Colonic mucosa (tissue), 4 donors: Measurements from ENCODE around the gene EDC3. TPM values are rescaled to one million over a fixed set of nuclear protein-coding genes. Genes with fewer than 3 reads are reported as not detected.
A peak's percentile ranks its signal among the peaks of the same experiment; 100 is the strongest.

Source experiments
- DNase-seq: peaks from one replicate; pipeline ENCODE4 v3.0.0-alpha.2; 2020
- H3K27ac ChIP-seq: fragments of 200-600 bp; one replicate; pipeline ENCODE4 v1.8.0; 2021
- H3K27me3 ChIP-seq: fragments of 200-600 bp; one replicate; pipeline ENCODE4 v1.8.0; 2021
- H3K36me3 ChIP-seq: fragments of 200-600 bp; one replicate; pipeline ENCODE4 v1.8.0; 2021
- H3K4me1 ChIP-seq: fragments of 200-600 bp; one replicate; pipeline ENCODE4 v1.8.0; 2021; ENCODE audit warnings: mild to moderate bottlenecking
- H3K4me3 ChIP-seq: fragments of 200-600 bp; one replicate; pipeline ENCODE4 v1.8.0; 2021
- H3K9ac ChIP-seq, 2 donors: one replicate each; pipeline ENCODE4 v1.7.0; 2013; ENCODE audit warnings: control low read depth in 2 of 2, low read depth in 2 of 2, low read length in 2 of 2
- H3K9me3 ChIP-seq: fragments of 200-600 bp; one replicate; pipeline ENCODE4 v1.8.0; 2021
- CTCF ChIP-seq: fragments of 200-600 bp; IDR thresholded peaks from one replicate; pipeline ENCODE4 v1.8.0; 2022; ENCODE audit warnings: antibody characterized with exemption, mild to moderate bottlenecking
- intact Hi-C: fragments of 100-400 bp; cut with DNase I; formaldehyde crosslinking; loops from one replicate; pipeline ENCODE4 v1.14.1; 2022
- total RNA-seq, 2 donors: library from RNA; stranded (reverse); fragmentation: NEBNext Ultra II Directional in 1 of 2; extraction: Animal tissue kit (Norgen Biotek cat#: 25700) in 1 of 2; gene quantifications; one replicate each; pipeline ENCODE4 v1.2.1, GENCODE V29; 2021
- donor health status: healthy.
- donor health status: DM: no; HTN: no; CAD: no.
- donor health status: DM: no; HTN: no; CAD: no.

Gene EDC3
- total RNA-seq, 2 donors from 2014 or later, result 21.3 to 32.7 TPM

DNA sequence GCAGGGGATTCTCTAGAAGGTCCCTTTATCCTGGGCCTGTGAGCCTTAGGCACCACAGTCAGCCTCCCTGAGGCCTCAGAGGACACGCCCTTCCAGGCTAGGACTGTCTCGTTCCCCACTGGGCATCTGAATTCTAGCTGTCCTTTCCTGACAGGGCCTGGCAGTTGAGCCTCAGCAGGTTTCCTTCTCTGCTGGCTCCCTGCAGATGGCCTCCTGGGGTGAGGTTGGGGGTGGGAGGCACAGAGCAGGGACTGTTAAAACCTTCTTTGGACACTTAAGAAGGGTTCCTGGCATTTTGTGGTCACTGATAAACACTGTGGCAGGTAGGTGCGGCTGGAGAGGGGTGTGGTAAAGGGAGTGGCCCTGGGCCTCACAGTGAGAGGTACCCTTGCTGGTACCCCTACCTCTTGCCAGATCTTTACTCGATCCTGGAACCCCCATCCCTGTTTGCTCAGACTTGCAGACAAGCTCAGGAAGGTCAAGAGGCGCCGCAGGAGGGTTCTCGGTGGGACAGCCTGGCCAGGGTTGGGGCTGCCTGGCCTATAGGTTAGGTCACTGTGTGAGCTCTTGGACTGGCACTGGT is 71.7 kb downstream of the EDC3 start:
- no peak for TF ChIP-seq CTCF
- Histone ChIP-seq H3K36me3 (peaks cover 61% of the 10 kb centered on the region), H3K9ac (no peak overlapping the region), H3K27me3 (no peaks in the 10 kb centered on the region), H3K9me3 (no peaks in the 10 kb centered on the region), H3K4me3 (no peak overlapping the region), H3K27ac (no peak overlapping the region), H3K4me1 (no peaks in the 10 kb centered on the region)
- DNase-seq, result no peak
- intact Hi-C loops, result no loop called here

GRCh38 chr15:74622758-74623157 is 73.1 kb downstream of the EDC3 start:
- Histone ChIP-seq H3K4me3 (no peak overlapping the region), H3K4me1 (peaks cover 6% of the 10 kb centered on the region), H3K36me3 (peaks cover 56% of the 10 kb centered on the region), H3K27me3 (no peaks in the 10 kb centered on the region), H3K27ac (no peak overlapping the region), H3K9me3 (no peaks in the 10 kb centered on the region), H3K9ac (no peak overlapping the region)
- no peak for TF ChIP-seq CTCF
- DNase-seq, result no peak
- intact Hi-C loops, result no loop called here

DNA sequence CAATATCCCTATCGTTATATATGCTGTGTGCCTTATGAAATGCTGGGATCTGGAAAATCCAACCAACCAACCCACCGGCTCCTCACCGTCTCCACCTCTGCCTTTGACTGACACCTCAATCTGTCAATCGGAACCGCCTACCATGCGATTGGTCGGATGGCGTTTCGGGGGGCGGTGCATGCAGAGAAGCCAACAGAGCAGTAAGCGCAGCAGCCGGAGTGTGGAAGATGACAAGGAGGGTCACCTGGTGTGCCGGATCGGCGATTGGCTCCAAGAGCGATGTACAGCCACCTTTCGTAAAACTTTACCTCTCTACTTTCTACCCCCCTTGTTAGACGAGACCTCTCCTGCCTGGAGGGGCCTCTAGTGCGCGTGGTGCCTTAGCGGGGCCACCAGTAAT is 73.9 kb downstream of the EDC3 start:
- Histone ChIP-seq H3K4me1 (peaks cover 14% of the 10 kb centered on the region), H3K27me3 (no peaks in the 10 kb centered on the region), H3K36me3 (peaks cover 48% of the 10 kb centered on the region), H3K9ac (no peak overlapping the region), H3K27ac (no peak overlapping the region), H3K9me3 (no peaks in the 10 kb centered on the region), H3K4me3 (no peak overlapping the region)
- no peak for TF ChIP-seq CTCF
- intact Hi-C loops, result no loop called here
- no peak for DNase-seq

DNA sequence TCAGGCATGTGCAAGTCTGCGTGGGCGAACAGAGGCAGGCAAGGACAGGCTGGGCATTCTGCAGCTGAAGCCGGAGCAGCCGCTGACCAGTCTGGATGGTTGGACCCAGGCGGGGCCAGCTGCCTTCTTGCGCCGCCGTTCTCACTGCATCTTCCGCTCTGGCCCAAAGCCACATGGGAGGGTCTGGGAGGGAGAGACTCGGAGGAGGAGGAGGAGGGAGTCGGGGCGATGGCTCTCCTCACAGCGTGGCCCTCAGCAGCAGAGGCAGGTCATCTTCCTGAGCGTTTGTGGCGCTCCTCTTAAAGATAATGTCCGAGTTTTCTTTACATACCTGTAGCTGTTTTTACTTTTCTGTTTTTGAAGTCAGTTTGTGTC is 74.3 kb downstream of the EDC3 start:
- intact Hi-C loops, result no loop called here
- TF ChIP-seq CTCF, result no peak
- Histone ChIP-seq H3K9me3 (no peaks in the 10 kb centered on the region), H3K36me3 (peaks cover 47% of the 10 kb centered on the region), H3K9ac (no peak overlapping the region), H3K4me1 (peaks cover 18% of the 10 kb centered on the region), H3K27me3 (no peaks in the 10 kb centered on the region), H3K27ac (no peak overlapping the region), H3K4me3 (no peak overlapping the region)
- DNase-seq, result no peak

DNA sequence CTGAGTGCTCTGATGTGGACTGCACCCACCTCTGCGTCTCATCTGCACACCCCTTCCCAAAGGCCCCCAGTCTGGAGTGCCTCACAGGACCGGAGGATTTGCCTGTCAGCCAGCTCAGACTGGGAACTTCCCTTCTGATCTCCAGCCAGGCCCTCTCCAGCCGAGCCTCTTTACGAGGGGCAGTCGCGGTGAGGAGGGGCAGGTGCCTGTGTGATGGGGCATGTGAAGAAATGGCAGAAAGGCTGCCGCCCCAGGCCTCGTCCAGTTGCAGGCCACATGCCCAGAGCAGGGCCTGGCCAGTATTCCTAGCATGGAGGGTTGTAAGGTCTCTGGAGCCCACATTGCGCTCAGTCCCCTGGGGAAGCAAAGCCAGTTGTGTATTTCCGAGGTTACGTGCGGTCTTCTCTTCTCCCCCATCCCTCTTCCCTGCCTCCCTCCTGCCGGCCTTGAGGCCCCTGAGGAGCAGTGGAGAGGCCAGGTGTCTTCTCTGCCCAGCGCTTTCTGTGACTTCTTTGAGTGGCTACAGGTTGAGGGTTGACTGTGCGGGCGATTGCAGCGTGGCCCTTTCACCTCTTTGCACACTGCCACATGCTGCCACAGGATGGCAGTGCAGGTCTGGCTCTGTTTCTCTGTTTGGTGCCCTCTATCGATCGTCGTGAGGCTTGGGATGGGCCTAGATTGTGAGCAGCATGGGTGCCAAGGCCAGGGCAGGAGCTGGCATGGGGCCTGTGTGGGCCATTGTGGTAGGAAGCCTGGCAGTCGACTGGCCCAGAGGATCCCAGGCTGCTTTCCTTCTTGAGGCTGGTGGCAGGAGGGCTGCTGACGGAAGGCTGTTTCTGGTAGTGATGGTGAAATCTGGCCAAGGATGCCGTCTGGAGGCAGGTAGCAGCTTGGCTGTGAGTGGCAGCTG is 74.9 kb downstream of the EDC3 start:
- TF ChIP-seq CTCF, result peak; percentile 77
- intact Hi-C loops, result no loop called here
- no peaks in the 10 kb centered on the region for H3K27me3 ChIP-seq
- peaks cover 41% of the 10 kb centered on the region for H3K36me3 ChIP-seq
- no peak overlapping the region for H3K27ac ChIP-seq
- H3K4me1 ChIP-seq, result peaks cover 20% of the 10 kb centered on the region
- peak; percentile 75 for DNase-seq
- no peaks in the 10 kb centered on the region for H3K9me3 ChIP-seq
- no peak overlapping the region for H3K9ac ChIP-seq
- no peak overlapping the region for H3K4me3 ChIP-seq
